Spleen (tissue), 11 donors: ENCODE data around the gene CACNG8. TPM values are rescaled to one million over a fixed set of nuclear protein-coding genes. Genes with fewer than 3 reads are reported as not detected.

Source experiments
- DNase-seq: peaks from one replicate; pipeline ENCODE4 v3.0.0-alpha.2; 2020
- H3K27ac ChIP-seq, 8 donors: fragments of 200-600 bp; sonication (generic) in 7 of 8; 1 replicate in 4 of 8; 2 replicates in 4 of 8; pipeline versions ENCODE4 v1.5.0 to v1.8.0; 2016 to 2021; ENCODE audit warnings: inconsistent platforms in 4 of 8, mild to moderate bottlenecking in 4 of 8, moderate library complexity in 1 of 8
- H3K27me3 ChIP-seq, 7 donors: fragments of 200-600 bp; sonication (generic) in 6 of 7; replicated peaks in 1 of 7; 1 replicate in 4 of 7; 2 replicates in 3 of 7; pipeline versions ENCODE4 v1.5.0 to v1.8.0; 2016 to 2021; ENCODE audit warnings: inconsistent platforms in 3 of 7, mild to moderate bottlenecking in 1 of 7
- H3K36me3 ChIP-seq, 6 donors: fragments of 200-600 bp; sonication (generic) in 5 of 6; 1 replicate in 4 of 6; 2 replicates in 2 of 6; pipeline versions ENCODE4 v1.5.0 to v1.8.0; 2016 to 2021; ENCODE audit warnings: inconsistent platforms in 2 of 6
- H3K4me1 ChIP-seq, 6 donors: fragments of 200-600 bp; sonication (generic) in 5 of 6; 1 replicate in 3 of 6; 2 replicates in 3 of 6; pipeline versions ENCODE4 v1.5.0 to v1.8.0; 2016 to 2021; ENCODE audit warnings: inconsistent platforms in 3 of 6
- H3K4me3 ChIP-seq, 8 donors: fragments of 200-600 bp; sonication (generic) in 7 of 8; 1 replicate in 4 of 8; 2 replicates in 4 of 8; pipeline versions ENCODE4 v1.5.0 to v1.8.0; 2016 to 2021; ENCODE audit warnings: inconsistent platforms in 4 of 8, mild to moderate bottlenecking in 4 of 8, moderate library complexity in 2 of 8
- H3K9me3 ChIP-seq, 8 donors: fragments of 200-600 bp; sonication (generic) in 7 of 8; 1 replicate in 4 of 8; 2 replicates in 4 of 8; pipeline versions ENCODE4 v1.5.0 to v1.8.0; 2016 to 2021; ENCODE audit warnings: inconsistent platforms in 4 of 8
- CTCF ChIP-seq, 11 experiments: fragments of 200-600 bp in 7 of 11; fragments of 450-650 bp in 4 of 11; sonication (generic) in 4 of 11; IDR thresholded peaks in 8 of 11; conservative IDR thresholded peaks in 3 of 11; 1 replicate in 7 of 11; 2 replicates in 4 of 11; pipeline versions ENCODE4 v1.4.0 to v1.8.0; 2016 to 2021; ENCODE audit warnings: antibody characterized with exemption in 11 of 11, inconsistent platforms in 4 of 11, mild to moderate bottlenecking in 1 of 11
- POLR2A ChIP-seq, 3 donors: fragments of 450-650 bp; IDR thresholded peaks; one replicate each; pipeline ENCODE4 v1.5.1; 2017; ENCODE audit warnings: antibody characterized with exemption in 3 of 3, mild to moderate bottlenecking in 1 of 3
- POLR2AphosphoS5 ChIP-seq, 3 donors: sonication (generic); formaldehyde crosslinking; IDR thresholded peaks; one replicate each; pipeline ENCODE4 v1.5.1; 2017; ENCODE audit warnings: antibody characterized with exemption in 3 of 3
- whole genome bisulfite sequencing, 5 donors: extraction: QIAGEN DNeasy Blood & Tissue Kit in 3 of 5; methylation state at CpG; one replicate each; pipeline versions ENCODE4 v1.1.5 to v1.1.7; 2013 to 2018; 5-methylcytosine and 5-hydroxymethylcytosine counted together
- intact Hi-C: fragments of 100-400 bp; cut with DNase I; formaldehyde crosslinking; loops from one replicate; pipeline ENCODE4 v1.15.0; 2023; ENCODE audit warnings: low total_unique reads
- polyA plus RNA-seq, 3 donors: library from polyadenylated mRNA; stranded (reverse); fragments of 200-250 nt; gene quantifications; one replicate each; pipeline ENCODE4 v1.2.1, GENCODE V29; 2013
- total RNA-seq, 7 donors: library from RNA; depleted of rRNA in 3 of 7; stranded (reverse); fragments of >200 nt in 3 of 7; fragmentation: NEBNext Ultra II Directional in 4 of 7; extraction: Animal tissue kit (Norgen Biotek cat#: 25700) in 4 of 7; gene quantifications; one replicate each; pipeline versions ENCODE4 v1.1.0 to v1.2.1, GENCODE V29; 2016 to 2021
- donor health status: healthy with polysubstance abuse.
- donor health status: DM: no; HTN: no; CAD: no; lungs with moderate emphysema.
- donor health status: DM: no; HTN: no; CAD: no.
- donor health status: Bipolar disorder and iron deficiency.
- donor health status: healthy.
- donor health status: DM: no; HTN: no; CAD: no.
- donor health status: DM: yes; HTN: yes; CAD: no.

CACNG8 gene
- total and polyA plus RNA-seq, 10 donors, result 0.02 to 0.11 (median 0.05) TPM; not detected in 6

- no peak for TF ChIP-seq CTCF (IDR thresholded peaks at IDR 0.05 in 8 of 11, conservative IDR thresholded peaks at IDR 0.05 in 3 of 11)
- no peak for TF ChIP-seq POLR2AphosphoS5 (IDR thresholded peaks at IDR 0.05)
- no peak for TF ChIP-seq POLR2A (IDR thresholded peaks at IDR 0.05)
- DNase-seq, result no peak
- Histone ChIP-seq H3K4me1 (no peaks in the 10 kb centered on the region), H3K9me3 (no peaks in the 10 kb centered on the region), H3K4me3 (no peak overlapping the region), H3K27ac (no peak overlapping the region), H3K36me3 (no peaks in the 10 kb centered on the region), H3K27me3 (peaks cover 0 to 80% (median 3%) of the 10 kb centered on the region in 7 donors)
- WGBS, 5 donors, result 78 to 87% (median 85%) methylated on average over 7 to 8 of the region's 8 CpGs
- intact Hi-C loops, result no loop called here
Measured at GRCh38 chr19:54009440-54009839, 46.7 kb downstream of the CACNG8 start.

- Histone ChIP-seq H3K4me3 (no peak overlapping the region), H3K36me3 (no peaks in the 10 kb centered on the region), H3K27ac (no peak overlapping the region), H3K4me1 (no peaks in the 10 kb centered on the region), H3K27me3 (peaks cover 0 to 79% (median 3%) of the 10 kb centered on the region in 7 donors), H3K9me3 (no peaks in the 10 kb centered on the region)
- intact Hi-C loops, result no loop called here
- TF ChIP-seq POLR2A (IDR thresholded peaks at IDR 0.05) (no peak), POLR2AphosphoS5 (IDR thresholded peaks at IDR 0.05) (no peak), CTCF (IDR thresholded peaks at IDR 0.05 in 8 of 11, conservative IDR thresholded peaks at IDR 0.05 in 3 of 11) (no peak)
- WGBS, 5 donors, result 83 to 96% (median 93%) methylated on average over 6 of the region's 6 CpGs
- no peak for DNase-seq
Measured at GRCh38 chr19:54010474-54010873, 47.7 kb downstream of the CACNG8 start.

- Histone ChIP-seq H3K4me1 (no peaks in the 10 kb centered on the region), H3K4me3 (no peak overlapping the region), H3K27ac (no peak overlapping the region), H3K27me3 (peaks cover 0 to 91% (median 3%) of the 10 kb centered on the region in 7 donors), H3K9me3 (no peaks in the 10 kb centered on the region), H3K36me3 (no peaks in the 10 kb centered on the region)
- 44 to 53% (median 44%) methylated on average over 24 to 36 of the region's 36 CpGs for WGBS, 5 donors
- no peak for TF ChIP-seq POLR2A (IDR thresholded peaks at IDR 0.05)
- no peak for TF ChIP-seq CTCF (IDR thresholded peaks at IDR 0.05 in 8 of 11, conservative IDR thresholded peaks at IDR 0.05 in 3 of 11)
- no peak for TF ChIP-seq POLR2AphosphoS5 (IDR thresholded peaks at IDR 0.05)
- no peak for DNase-seq
- intact Hi-C loops, result no loop called here
Measured at GRCh38 chr19:54011507-54012211, 48.9 kb downstream of the CACNG8 start.

GRCh38 chr19:54013866-54014265, 51.1 kb downstream of the CACNG8 start:
- intact Hi-C loops, result no loop called here
- H3K4me3 ChIP-seq, result no peak overlapping the region
- no peak for DNase-seq
- peaks cover 0 to 80% (median 3%) of the 10 kb centered on the region in 7 donors for H3K27me3 ChIP-seq
- peaks cover 0 to 4% (median 0%) of the 10 kb centered on the region in 6 donors for H3K4me1 ChIP-seq
- H3K9me3 ChIP-seq, result no peaks in the 10 kb centered on the region
- WGBS, 5 donors, result 81 to 88% (median 86%) methylated on average over 7 to 8 of the region's 8 CpGs
- H3K36me3 ChIP-seq, result no peaks in the 10 kb centered on the region
- no peak overlapping the region for H3K27ac ChIP-seq
- no peak for TF ChIP-seq CTCF (IDR thresholded peaks at IDR 0.05 in 8 of 11, conservative IDR thresholded peaks at IDR 0.05 in 3 of 11)
- TF ChIP-seq POLR2AphosphoS5 (IDR thresholded peaks at IDR 0.05), result no peak
- TF ChIP-seq POLR2A (IDR thresholded peaks at IDR 0.05), result no peak
